PC-9 (cell line): Measurements from ENCODE around the gene KDM4B.

ENCODE experiments used
- EZH2 ChIP-seq: fragments of 200-600 bp; sonication (generic); IDR thresholded peaks from 2 replicates; pipeline ENCODE4 v1.8.0; 2017; ENCODE audit warnings: antibody characterized with exemption, low read depth
- TF ChIP-seq, protein P1 (sequence below): fragments of 200-600 bp; sonication (generic); conservative IDR thresholded peaks from 2 replicates; pipeline ENCODE4 v1.6.1; 2017; ENCODE audit warnings: mixed run types, antibody characterized with exemption, mild to moderate bottlenecking, moderate library complexity

DNA sequence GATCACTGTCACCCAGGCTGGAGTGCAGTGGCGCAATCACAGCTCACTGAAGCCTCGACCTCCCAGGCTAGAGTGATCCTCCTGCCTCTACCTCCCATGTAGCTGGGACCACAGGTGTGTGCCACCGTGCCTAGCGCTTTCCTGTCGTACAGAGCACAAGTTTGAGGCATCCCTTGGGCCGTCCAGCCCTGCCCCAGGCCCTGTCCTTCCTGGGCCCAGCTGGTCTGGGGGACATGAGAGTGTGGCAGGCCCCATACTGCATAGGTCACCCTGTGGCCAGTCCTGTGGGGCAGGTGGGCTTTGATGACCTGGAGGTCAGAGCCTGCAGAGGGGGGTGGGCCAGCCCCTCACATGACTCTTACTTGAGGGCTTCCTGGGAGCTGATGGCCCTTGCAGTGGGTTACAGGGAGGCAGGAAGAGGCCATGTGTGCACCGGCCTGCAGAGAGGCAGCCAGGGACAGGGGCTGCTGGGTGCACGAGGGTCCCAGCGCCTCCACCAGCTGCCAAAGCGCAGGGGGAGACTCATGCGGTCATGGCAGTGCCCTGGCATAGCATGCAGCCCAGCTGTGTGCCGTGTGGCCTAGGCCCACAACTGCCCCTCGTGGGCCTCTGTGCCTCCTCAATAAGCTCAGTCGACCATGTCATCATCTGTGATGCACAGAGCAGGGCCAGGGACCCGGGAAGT lies 61.4 kb downstream of the KDM4B start:
- TF ChIP-seq, protein P1, sequence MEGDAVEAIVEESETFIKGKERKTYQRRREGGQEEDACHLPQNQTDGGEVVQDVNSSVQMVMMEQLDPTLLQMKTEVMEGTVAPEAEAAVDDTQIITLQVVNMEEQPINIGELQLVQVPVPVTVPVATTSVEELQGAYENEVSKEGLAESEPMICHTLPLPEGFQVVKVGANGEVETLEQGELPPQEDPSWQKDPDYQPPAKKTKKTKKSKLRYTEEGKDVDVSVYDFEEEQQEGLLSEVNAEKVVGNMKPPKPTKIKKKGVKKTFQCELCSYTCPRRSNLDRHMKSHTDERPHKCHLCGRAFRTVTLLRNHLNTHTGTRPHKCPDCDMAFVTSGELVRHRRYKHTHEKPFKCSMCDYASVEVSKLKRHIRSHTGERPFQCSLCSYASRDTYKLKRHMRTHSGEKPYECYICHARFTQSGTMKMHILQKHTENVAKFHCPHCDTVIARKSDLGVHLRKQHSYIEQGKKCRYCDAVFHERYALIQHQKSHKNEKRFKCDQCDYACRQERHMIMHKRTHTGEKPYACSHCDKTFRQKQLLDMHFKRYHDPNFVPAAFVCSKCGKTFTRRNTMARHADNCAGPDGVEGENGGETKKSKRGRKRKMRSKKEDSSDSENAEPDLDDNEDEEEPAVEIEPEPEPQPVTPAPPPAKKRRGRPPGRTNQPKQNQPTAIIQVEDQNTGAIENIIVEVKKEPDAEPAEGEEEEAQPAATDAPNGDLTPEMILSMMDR, result no peak
- no peak for TF ChIP-seq EZH2
